ENCODE results near the gene ITGB3BP. TPM values are rescaled to one million over a fixed set of nuclear protein-coding genes. Genes with fewer than 3 reads are reported as not detected.

ITGB3BP gene
- total RNA-seq, 4 donors from 2014 or later, result 15.0 to 19.6 (median 19.5) TPM

- H3K36me3 ChIP-seq, result no peaks in the 10 kb centered on the region
- TF ChIP-seq, protein P1, sequence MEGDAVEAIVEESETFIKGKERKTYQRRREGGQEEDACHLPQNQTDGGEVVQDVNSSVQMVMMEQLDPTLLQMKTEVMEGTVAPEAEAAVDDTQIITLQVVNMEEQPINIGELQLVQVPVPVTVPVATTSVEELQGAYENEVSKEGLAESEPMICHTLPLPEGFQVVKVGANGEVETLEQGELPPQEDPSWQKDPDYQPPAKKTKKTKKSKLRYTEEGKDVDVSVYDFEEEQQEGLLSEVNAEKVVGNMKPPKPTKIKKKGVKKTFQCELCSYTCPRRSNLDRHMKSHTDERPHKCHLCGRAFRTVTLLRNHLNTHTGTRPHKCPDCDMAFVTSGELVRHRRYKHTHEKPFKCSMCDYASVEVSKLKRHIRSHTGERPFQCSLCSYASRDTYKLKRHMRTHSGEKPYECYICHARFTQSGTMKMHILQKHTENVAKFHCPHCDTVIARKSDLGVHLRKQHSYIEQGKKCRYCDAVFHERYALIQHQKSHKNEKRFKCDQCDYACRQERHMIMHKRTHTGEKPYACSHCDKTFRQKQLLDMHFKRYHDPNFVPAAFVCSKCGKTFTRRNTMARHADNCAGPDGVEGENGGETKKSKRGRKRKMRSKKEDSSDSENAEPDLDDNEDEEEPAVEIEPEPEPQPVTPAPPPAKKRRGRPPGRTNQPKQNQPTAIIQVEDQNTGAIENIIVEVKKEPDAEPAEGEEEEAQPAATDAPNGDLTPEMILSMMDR (IDR thresholded peaks at IDR 0.05), result no peak
- TF ChIP-seq POLR2A (IDR thresholded peaks at IDR 0.05), result no peak
- H3K9me3 ChIP-seq, result no peaks in the 10 kb centered on the region
- no peak overlapping the region for H3K27ac ChIP-seq
- intact Hi-C loops (cut with DNase I), result no loop called here
- H3K4me1 ChIP-seq, result peaks cover 0 to 6% of the 10 kb centered on the region in 2 donors
- DNase-seq, result peak in 1 of 2 donors; percentile 21
- no peaks in the 10 kb centered on the region for H3K27me3 ChIP-seq
- H3K4me3 ChIP-seq (replicated peaks in 1 of 3), result no peak overlapping the region
Measured at GRCh38 chr1:63405021-63405420, 118.0 kb downstream of the ITGB3BP start.

DNA sequence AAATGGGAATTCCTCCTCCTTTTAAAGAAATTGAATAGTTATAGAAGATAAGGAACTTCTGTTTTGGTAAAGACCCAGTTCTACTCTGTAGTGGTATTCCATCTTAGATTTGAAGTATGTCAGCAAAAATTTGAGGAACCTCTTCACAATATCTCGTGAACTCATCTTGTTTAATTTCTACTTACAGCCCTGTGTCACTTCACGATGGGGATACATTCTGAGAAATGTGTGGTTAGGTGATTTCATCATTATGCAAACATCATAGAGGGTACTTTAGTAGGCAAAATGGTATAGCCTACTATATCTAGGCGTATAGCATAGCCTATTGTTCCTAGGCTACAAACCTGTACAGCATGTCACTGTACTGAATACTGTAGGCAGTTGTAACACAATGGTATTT lies 119.6 kb downstream of the ITGB3BP start:
- 57 to 77% methylated on average over 3 of the region's 3 CpGs for WGBS, 2 donors
- H3K27ac ChIP-seq, result no peak overlapping the region
- H3K4me3 ChIP-seq (replicated peaks in 1 of 3), result no peak overlapping the region
- H3K9me3 ChIP-seq, result no peaks in the 10 kb centered on the region
- H3K27me3 ChIP-seq, result no peaks in the 10 kb centered on the region
- intact Hi-C loops (cut with DNase I), result no loop called here
- TF ChIP-seq, protein P1 (IDR thresholded peaks at IDR 0.05), result no peak
- no peak for TF ChIP-seq POLR2A (IDR thresholded peaks at IDR 0.05)
- no peak for DNase-seq
- peaks cover 0 to 6% of the 10 kb centered on the region in 2 donors for H3K4me1 ChIP-seq
- peaks cover 0 to 3% of the 10 kb centered on the region in 2 donors for H3K36me3 ChIP-seq

DNA sequence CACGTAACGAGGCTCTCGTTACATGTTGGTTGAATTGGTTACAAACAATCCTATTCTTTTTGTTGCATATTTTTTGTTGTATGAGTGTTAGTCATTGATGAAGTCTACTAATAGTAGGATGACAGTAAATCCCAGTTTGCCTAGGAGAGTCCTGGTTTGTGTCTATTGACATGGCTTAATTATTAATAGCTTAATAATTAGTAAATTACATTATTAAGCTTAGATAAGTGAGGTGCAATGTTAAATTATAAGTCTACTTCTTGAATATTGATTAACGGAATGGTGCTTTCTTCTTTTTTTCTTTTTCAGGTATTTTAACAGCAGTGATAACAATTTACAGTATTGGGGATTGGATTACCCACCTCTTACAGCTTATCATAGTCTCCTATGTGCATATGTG lies 121.1 kb downstream of the ITGB3BP start:
- H3K27me3 ChIP-seq, result no peaks in the 10 kb centered on the region
- no peak overlapping the region for H3K27ac ChIP-seq
- TF ChIP-seq POLR2A (IDR thresholded peaks at IDR 0.05), result no peak
- TF ChIP-seq, protein P1 (IDR thresholded peaks at IDR 0.05), result no peak
- peaks cover 0 to 6% of the 10 kb centered on the region in 2 donors for H3K4me1 ChIP-seq
- DNase-seq, result no peak
- intact Hi-C loops (cut with DNase I), result no loop called here
- no peak overlapping the region for H3K4me3 ChIP-seq (replicated peaks in 1 of 3)
- peaks cover 0 to 3% of the 10 kb centered on the region in 2 donors for H3K36me3 ChIP-seq
- H3K9me3 ChIP-seq, result no peaks in the 10 kb centered on the region
- 89 to 90% methylated on average over 4 of the region's 4 CpGs for WGBS, 2 donors

Small RNA genes within 50 kb of the gene (small RNA-seq; reads per million reads assigned to genes)
- gene RF02105 (not detected), gene RF02106 (not detected), gene RF02107 (not detected), gene RF02108 (not detected), gene RF02109 (not detected), gene RF02110 (not detected), gene RN7SL488P (not detected), gene RNU7-123P (not detected)

Other genes with a start within 250 kb of the ITGB3BP start
- gene FOXD3, start 200.7 kb downstream of the ITGB3BP start, total RNA-seq, result under 1 TPM in 1 of 4 donors, not detected in 3; 0.24 TPM
- gene ALG6, start 155.6 kb downstream of the ITGB3BP start, total RNA-seq, result 10 to 100 TPM in 3 of 4 donors, 1 to 10 TPM in 1; 9.2 to 21.5 (median 19.7) TPM
- 10 to 100 TPM in 2 of 4 donors, 1 to 10 TPM in 2; 8.3 to 11.7 (median 10.0) TPM for gene EFCAB7, start 300 bp upstream of the ITGB3BP start, total RNA-seq
- gene PGM1, start 70.2 kb upstream of the ITGB3BP start, total RNA-seq, result 10 to 100 TPM; 37.1 to 84.1 (median 63.2) TPM